IMR-90 (cell line): ENCODE data around the gene TNNC2. TPM values are rescaled to one million over a fixed set of nuclear protein-coding genes. Genes with fewer than 3 reads are reported as not detected.
"Not testable (repeated sequence)": the region's sequence is repeated elsewhere in the genome, so short reads cannot be mapped to it uniquely, and the experiment has no call there.

Experiments
- ATAC-seq: fragments of 200-7000 bp; cut with Tn5 transposase; 2 replicates; pipeline ENCODE4 v1.9.1; 2020; ENCODE audit warnings: low read depth, mild to moderate bottlenecking, moderate library complexity
- BruUV-seq: library from RNA; stranded (reverse); fragments of 400-500 nt; replicated peaks from 2 replicates; lab custom pipeline; 2021; lab: Mats Ljungman, UMichigan
- CTCF ChIA-PET: fragments of 300-600 bp; formaldehyde crosslinking; extraction: SDS; loops from one replicate; lab custom pipeline; 2021; ENCODE audit warnings: antibody characterized with exemption; lab: Yijun Ruan, JAX
- POLR2A ChIA-PET: fragments of 300-600 bp; sonication (Branson Sonifier 250); formaldehyde crosslinking; loops from one replicate; lab custom pipeline; 2022; ENCODE audit warnings: antibody characterized with exemption; ENCODE audit not compliant: unreplicated experiment; lab: Charles Lee
- DNase-seq: peaks from one replicate; pipeline ENCODE4 v3.0.0; 2013
- H2AFZ ChIP-seq: replicated peaks from 2 replicates; pipeline ENCODE3; 2013; ENCODE audit warnings: low read length, mild to moderate bottlenecking; ENCODE audit not compliant: poor library complexity
- H2AK5ac ChIP-seq: 2 replicates; pipeline ENCODE4 v1.6.1; 2013; ENCODE audit warnings: low read depth, low read length, inconsistent platforms
- H2AK9ac ChIP-seq: replicated peaks from 2 replicates; pipeline ENCODE3; 2013; ENCODE audit warnings: mild to moderate bottlenecking, low read depth, low read length, moderate library complexity; ENCODE audit not compliant: poor library complexity
- H2BK120ac ChIP-seq: 2 replicates; pipeline ENCODE4 v1.6.1; 2013; ENCODE audit warnings: low read depth, low read length, inconsistent platforms
- H2BK15ac ChIP-seq: 3 replicates; pipeline ENCODE4 v1.6.1; 2013; ENCODE audit warnings: low read depth, low read length, inconsistent platforms
- H2BK20ac ChIP-seq: 2 replicates; pipeline ENCODE4 v1.6.1; 2013; ENCODE audit warnings: low read depth, mild to moderate bottlenecking, inconsistent platforms, low read length, moderate library complexity
- H2BK5ac ChIP-seq: 2 replicates; pipeline ENCODE4 v1.6.1; 2013; ENCODE audit warnings: mild to moderate bottlenecking, low read depth, low read length, inconsistent platforms; ENCODE audit not compliant: poor library complexity, severe bottlenecking
- H3K14ac ChIP-seq: replicated peaks from 2 replicates; pipeline ENCODE4 v1.6.1; 2013; ENCODE audit warnings: low read depth, low read length, inconsistent platforms
- H3K18ac ChIP-seq: 2 replicates; pipeline ENCODE4 v1.6.1; 2013; ENCODE audit warnings: low read depth, low read length, control low read depth
- H3K23ac ChIP-seq: 2 replicates; pipeline ENCODE4 v1.6.1; 2013; ENCODE audit warnings: low read depth, low read length, inconsistent platforms
- H3K27ac ChIP-seq: 2 replicates; pipeline ENCODE4 v1.5.1; 2013; ENCODE audit warnings: mild to moderate bottlenecking, control low read depth, low read length; ENCODE audit not compliant: insufficient read depth
- H3K27me3 ChIP-seq: 2 replicates; pipeline ENCODE4 v1.6.1; 2013; ENCODE audit warnings: low read length; ENCODE audit not compliant: control insufficient read depth, insufficient read depth
- H3K36me3 ChIP-seq: 2 replicates; pipeline ENCODE4 v1.6.1; 2013; ENCODE audit warnings: low read length, mixed read lengths; ENCODE audit not compliant: control insufficient read depth, insufficient read depth
- H3K4ac ChIP-seq: 2 replicates; pipeline ENCODE4 v1.6.1; 2013; ENCODE audit warnings: low read depth, low read length, inconsistent platforms
- H3K4me1 ChIP-seq: 2 replicates; pipeline ENCODE4 v1.6.1; 2013; ENCODE audit warnings: low read length, mixed read lengths; ENCODE audit not compliant: control insufficient read depth, insufficient read depth
- H3K4me2 ChIP-seq: 2 replicates; pipeline ENCODE4 v1.6.1; 2013; ENCODE audit warnings: low read depth, mild to moderate bottlenecking, control low read depth, low read length, moderate library complexity
- H3K4me3 ChIP-seq: 2 replicates; pipeline ENCODE4 v1.5.1; 2013; ENCODE audit warnings: low read depth, mild to moderate bottlenecking, control low read depth, low read length, moderate library complexity; ENCODE audit not compliant: insufficient read depth
- H3K56ac ChIP-seq: 2 replicates; pipeline ENCODE4 v1.6.1; 2013; ENCODE audit warnings: low read length, inconsistent platforms; ENCODE audit not compliant: insufficient read depth; ENCODE audit errors: extremely low read depth
- H3K79me1 ChIP-seq, 2 experiments: 2 replicates each; pipeline ENCODE4 v1.6.1; 2013; ENCODE audit warnings: low read length in 2 of 2, inconsistent platforms in 1 of 2, low read depth in 1 of 2
- H3K9ac ChIP-seq: 2 replicates; pipeline ENCODE4 v1.6.1; 2013; ENCODE audit warnings: low read depth, low read length, control low read depth
- H3K9me1 ChIP-seq: 2 replicates; pipeline ENCODE4 v1.6.1; 2013; ENCODE audit warnings: low read length, inconsistent platforms; ENCODE audit not compliant: insufficient read depth
- H3K9me3 ChIP-seq: 2 replicates; pipeline ENCODE4 v1.6.1; 2013; ENCODE audit warnings: low read length; ENCODE audit not compliant: control insufficient read depth, insufficient read depth
- H4K20me1 ChIP-seq: 2 replicates; pipeline ENCODE4 v1.6.1; 2013; ENCODE audit warnings: low read length, inconsistent platforms; ENCODE audit not compliant: insufficient read depth
- H4K5ac ChIP-seq: 2 replicates; pipeline ENCODE4 v1.6.1; 2013; ENCODE audit warnings: mild to moderate bottlenecking, low read depth, low read length, control low read depth
- H4K8ac ChIP-seq, 2 experiments: 2 replicates each; pipeline ENCODE4 v1.6.1; 2013; ENCODE audit warnings: low read depth in 2 of 2, low read length in 2 of 2, control low read depth in 1 of 2, inconsistent platforms in 1 of 2
- H4K91ac ChIP-seq: 2 replicates; pipeline ENCODE4 v1.6.1; 2013; ENCODE audit warnings: low read depth, low read length, inconsistent platforms; ENCODE audit not compliant: insufficient read depth
- WGBS, 2 experiments: methylation state at CpG; one replicate each; pipeline versions ENCODE4 v1.1.5 to v1.1.7; 2013; ENCODE audit warnings: missing lambda C conversion rate in 2 of 2; ENCODE audit not compliant: insufficient read length in 1 of 2; ENCODE audit errors: extremely low coverage in 2 of 2; 5-methylcytosine and 5-hydroxymethylcytosine counted together
- dilution Hi-C: fragments of 300-500 bp; cut with HindIII; formaldehyde crosslinking; loops from one replicate; pipeline ENCODE4 v1.14.3; 2018; ENCODE audit warnings: low sequenced_read_pairs; ENCODE audit not compliant: unreplicated experiment
- in situ Hi-C: fragments of 300-500 bp; cut with MboI; formaldehyde crosslinking; loops from 3 replicates; pipeline ENCODE4 v1.14.3; 2019; ENCODE audit warnings: low sequenced_read_pairs, inconsistent platforms, mixed read lengths
- intact Hi-C: fragments of 100-400 bp; cut with micrococcal nuclease; formaldehyde crosslinking; loops from 2 replicates; pipeline ENCODE4 v1.10.0; 2022
- polyA plus RNA-seq, 3 experiments: library from polyadenylated mRNA; depleted of rRNA; stranded (reverse); fragments of >200 nt; gene quantifications; 2 replicates each; pipeline ENCODE4 v1.2.3, GENCODE V29; 2012; ENCODE audit warnings: low replicate concordance in 1 of 3
- total RNA-seq: library from RNA; depleted of rRNA; stranded (reverse); fragments of >200 nt; gene quantifications from 2 replicates; pipeline ENCODE4 v1.2.3, GENCODE V29; 2012

Gene TNNC2
- total and polyA plus RNA-seq, 2 of the 4 experiments (the other 2 are of a cell fraction): 0.46 TPM; not detected in 1

GRCh38 chr20:45874104-45874481 lies 47.0 kb upstream of the TNNC2 start:
- intact Hi-C loops, H4K8ac ChIP-seq, H4K5ac ChIP-seq, H3K9ac ChIP-seq, H2AK5ac ChIP-seq, POLR2A ChIA-PET, H3K79me1 ChIP-seq, H3K4ac ChIP-seq, H3K9me1 ChIP-seq, H2BK20ac ChIP-seq, H2BK120ac ChIP-seq, CTCF ChIA-PET, H3K4me2 ChIP-seq, H3K27ac ChIP-seq, dilution Hi-C loops, H4K91ac ChIP-seq, DNase-seq, H3K4me3 ChIP-seq, in situ Hi-C loops, H4K20me1 ChIP-seq, H3K27me3 ChIP-seq, H2BK15ac ChIP-seq, H2AK9ac ChIP-seq, H3K23ac ChIP-seq, H2AFZ ChIP-seq, BruUV-seq, H3K14ac ChIP-seq, H3K9me3 ChIP-seq, H3K4me1 ChIP-seq, H3K18ac ChIP-seq: not testable (repeated sequence)
- Histone ChIP-seq H2BK5ac (peak overlapping the region; percentile 68), H3K56ac (0 out of 2 replicates have a peak overlapping the region, but pooled peaks have one; percentile 12), H3K36me3 (peaks cover 17% of the 10 kb centered on the region)
- WGBS, 2 experiments: 94% methylated on average over 8 of the region's 10 CpGs; no CpG with 5 or more reads in 1 of the 2 experiments
- 0 out of 2 replicates have a peak, but pooled peaks have one; percentile 6 for ATAC-seq
